ENCODE results near the gene GRHL1.

The GRHL1 gene

GRCh38 chr2:9996321-9996720, 44.8 kb downstream of the GRHL1 start:
- TF ChIP-seq CTCF (conservative IDR thresholded peaks at IDR 0.05; ENCODE audit: low read depth, low read length): no peak
- no peak for DNase-seq (ENCODE audit: low read depth)
- H3K4me3 ChIP-seq (ENCODE audit: low read depth, low read length): no peak overlapping the region

- H3K4me3 ChIP-seq (ENCODE audit: low read depth, low read length): no peak overlapping the region
- DNase-seq (ENCODE audit: low read depth): no peak
- TF ChIP-seq CTCF (conservative IDR thresholded peaks at IDR 0.05; ENCODE audit: low read depth, low read length): no peak
These were observed 46.4 kb downstream of the GRHL1 start for GRCh38 chr2:9997936-9998335.

GRCh38 chr2:9998916-9999654, 47.6 kb downstream of the GRHL1 start:
- DNase-seq (ENCODE audit: low read depth): no peak
- no peak overlapping the region for H3K4me3 ChIP-seq (ENCODE audit: low read depth, low read length)
- TF ChIP-seq CTCF (conservative IDR thresholded peaks at IDR 0.05; ENCODE audit: low read depth, low read length): no peak

GRCh38 chr2:9999693-10000092, 48.2 kb downstream of the GRHL1 start:
- no peak for TF ChIP-seq CTCF (conservative IDR thresholded peaks at IDR 0.05; ENCODE audit: low read depth, low read length)
- H3K4me3 ChIP-seq (ENCODE audit: low read depth, low read length): no peak overlapping the region
- no peak for DNase-seq (ENCODE audit: low read depth)

GRCh38 chr2:10000541-10000940, 49.0 kb downstream of the GRHL1 start:
- H3K4me3 ChIP-seq (ENCODE audit: low read depth, low read length): no peak overlapping the region
- TF ChIP-seq CTCF (conservative IDR thresholded peaks at IDR 0.05; ENCODE audit: low read depth, low read length): no peak
- no peak for DNase-seq (ENCODE audit: low read depth)

- no peak overlapping the region for H3K4me3 ChIP-seq (ENCODE audit: low read depth, low read length)
- TF ChIP-seq CTCF (conservative IDR thresholded peaks at IDR 0.05; ENCODE audit: low read depth, low read length): no peak
- no peak for DNase-seq (ENCODE audit: low read depth)
These were observed 50.1 kb downstream of the GRHL1 start for GRCh38 chr2:10001586-10001985.

GRCh38 chr2:10002109-10002508, 50.6 kb downstream of the GRHL1 start:
- H3K4me3 ChIP-seq (ENCODE audit: low read depth, low read length): no peak overlapping the region
- no peak for TF ChIP-seq CTCF (conservative IDR thresholded peaks at IDR 0.05; ENCODE audit: low read depth, low read length)
- DNase-seq (ENCODE audit: low read depth): no peak

Measured in choroid plexus epithelial cell (primary cell).